RWPE1 (cell line): ENCODE results near the gene IFITM5.
"Not testable (repeated sequence)": the region's sequence is repeated elsewhere in the genome, so short reads cannot be mapped to it uniquely, and the experiment has no call there.

Experiments
- CTCF ChIA-PET: fragments of 350-600 bp; sonication (Branson Sonifier 250); formaldehyde crosslinking; extraction: SDS; loops from one replicate; lab custom pipeline; 2021; lab: Yijun Ruan, JAX
- POLR2A ChIA-PET: fragments of 400-600 bp; formaldehyde crosslinking; extraction: SDS; loops from one replicate; lab custom pipeline; 2020; ENCODE audit warnings: antibody characterized with exemption; ENCODE audit not compliant: low non-redundant PET; lab: Yijun Ruan, JAX
- DNase-seq: peaks from one replicate; pipeline ENCODE4 v3.0.0; 2012; ENCODE audit warnings: low spot score
- H3K27ac ChIP-seq: fragments of 450-650 bp; 2 replicates; pipeline ENCODE4 v1.5.1; 2017
- TF ChIP-seq, protein P1 (sequence below): fragments of 450-650 bp; conservative IDR thresholded peaks from 2 replicates; pipeline ENCODE4 v1.5.1; 2017; ENCODE audit warnings: low read depth, mild to moderate bottlenecking

IFITM5 gene

DNA sequence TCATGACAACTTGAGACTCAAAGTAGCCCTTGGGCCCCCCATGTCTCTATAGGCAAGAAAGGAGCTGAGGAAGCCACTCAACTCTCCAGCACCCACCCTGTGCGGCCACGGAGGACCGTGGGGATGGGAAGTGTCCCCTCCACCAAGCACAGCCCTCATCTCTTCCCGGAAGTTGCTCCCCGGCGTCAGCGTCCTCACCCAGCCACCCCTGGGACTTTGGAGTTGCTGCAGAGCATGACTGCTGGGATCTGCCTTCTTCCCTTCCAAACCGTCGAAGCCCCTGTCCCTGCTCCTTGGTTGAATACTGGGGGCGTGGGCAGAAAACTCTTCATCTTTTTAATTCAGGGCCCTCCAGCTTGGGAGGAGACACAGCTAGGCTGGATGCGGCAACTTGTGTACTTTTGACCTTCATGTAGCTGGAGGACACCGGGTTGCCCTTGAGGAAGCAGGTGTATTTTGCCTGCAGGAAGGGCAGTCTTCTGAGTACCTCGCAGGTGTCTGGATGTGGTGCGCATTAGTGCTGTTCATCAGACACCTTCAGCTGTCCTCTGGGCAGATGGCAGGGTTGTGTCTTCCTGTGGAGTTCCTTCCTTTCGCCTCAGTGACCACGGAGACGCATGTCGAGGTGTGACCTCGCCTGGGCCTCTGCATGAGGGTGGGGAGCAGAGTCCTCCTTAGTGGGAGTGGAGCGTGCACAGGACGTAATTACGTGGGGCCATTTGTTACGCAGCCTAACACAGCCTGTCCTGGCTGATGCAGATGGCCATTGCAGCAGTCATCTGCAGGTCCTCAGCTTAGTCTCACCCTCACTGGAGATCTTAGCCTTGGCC lies 33.5 kb upstream of the IFITM5 start:
- TF ChIP-seq, protein P1, sequence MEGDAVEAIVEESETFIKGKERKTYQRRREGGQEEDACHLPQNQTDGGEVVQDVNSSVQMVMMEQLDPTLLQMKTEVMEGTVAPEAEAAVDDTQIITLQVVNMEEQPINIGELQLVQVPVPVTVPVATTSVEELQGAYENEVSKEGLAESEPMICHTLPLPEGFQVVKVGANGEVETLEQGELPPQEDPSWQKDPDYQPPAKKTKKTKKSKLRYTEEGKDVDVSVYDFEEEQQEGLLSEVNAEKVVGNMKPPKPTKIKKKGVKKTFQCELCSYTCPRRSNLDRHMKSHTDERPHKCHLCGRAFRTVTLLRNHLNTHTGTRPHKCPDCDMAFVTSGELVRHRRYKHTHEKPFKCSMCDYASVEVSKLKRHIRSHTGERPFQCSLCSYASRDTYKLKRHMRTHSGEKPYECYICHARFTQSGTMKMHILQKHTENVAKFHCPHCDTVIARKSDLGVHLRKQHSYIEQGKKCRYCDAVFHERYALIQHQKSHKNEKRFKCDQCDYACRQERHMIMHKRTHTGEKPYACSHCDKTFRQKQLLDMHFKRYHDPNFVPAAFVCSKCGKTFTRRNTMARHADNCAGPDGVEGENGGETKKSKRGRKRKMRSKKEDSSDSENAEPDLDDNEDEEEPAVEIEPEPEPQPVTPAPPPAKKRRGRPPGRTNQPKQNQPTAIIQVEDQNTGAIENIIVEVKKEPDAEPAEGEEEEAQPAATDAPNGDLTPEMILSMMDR = no peak
- no peak for DNase-seq
- no peak overlapping the region for H3K27ac ChIP-seq
- ChIA-PET CTCF (no interaction called here), POLR2A (no interaction called here)

- TF ChIP-seq, protein P1 = no peak
- H3K27ac ChIP-seq = no peak overlapping the region
- no peak for DNase-seq
- ChIA-PET CTCF (no interaction called here), POLR2A (no interaction called here)
Observed at GRCh38 chr11:331358-332060, 32.2 kb upstream of the IFITM5 start.

DNA sequence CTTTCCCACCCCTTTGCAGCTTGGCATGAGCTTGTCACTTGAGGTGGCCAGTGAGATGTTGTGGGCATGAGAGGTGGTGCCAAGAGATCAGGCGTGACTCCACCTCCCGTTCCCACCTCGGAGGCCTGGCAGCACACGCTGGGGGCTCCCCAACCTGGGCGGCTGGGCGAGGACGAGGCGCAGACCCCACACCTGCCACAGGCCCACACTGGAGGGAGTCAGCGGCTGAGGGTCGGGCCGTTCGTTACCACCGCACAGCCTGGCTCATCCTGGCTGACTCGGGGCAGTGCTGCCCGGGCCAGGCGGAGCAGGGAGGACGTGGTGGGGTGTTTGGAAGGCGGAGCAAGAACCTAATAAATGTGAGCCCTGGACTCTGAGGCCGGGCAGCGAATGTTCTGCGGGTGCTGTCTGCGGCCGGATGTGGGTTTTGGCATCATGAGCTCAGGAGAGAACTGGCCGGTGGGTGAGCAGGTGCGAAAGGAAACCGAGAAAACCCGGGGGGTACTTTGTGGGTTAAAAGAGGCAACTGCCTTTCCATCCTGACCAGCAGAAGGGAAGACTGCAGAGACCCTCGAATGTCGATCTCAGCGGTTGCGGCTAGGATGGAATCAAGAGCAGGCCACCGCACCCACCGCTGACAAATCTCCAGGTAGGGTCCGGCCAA lies 31.5 kb upstream of the IFITM5 start:
- no peak for DNase-seq
- no peak overlapping the region for H3K27ac ChIP-seq
- ChIA-PET POLR2A (no interaction called here), CTCF (interaction anchor here (1.0 kb wide), 1 partner anchor 21 kb away, joined by 3 read pairs; no protein-coding TSS in a partner anchor)
- TF ChIP-seq, protein P1 = no peak

DNA sequence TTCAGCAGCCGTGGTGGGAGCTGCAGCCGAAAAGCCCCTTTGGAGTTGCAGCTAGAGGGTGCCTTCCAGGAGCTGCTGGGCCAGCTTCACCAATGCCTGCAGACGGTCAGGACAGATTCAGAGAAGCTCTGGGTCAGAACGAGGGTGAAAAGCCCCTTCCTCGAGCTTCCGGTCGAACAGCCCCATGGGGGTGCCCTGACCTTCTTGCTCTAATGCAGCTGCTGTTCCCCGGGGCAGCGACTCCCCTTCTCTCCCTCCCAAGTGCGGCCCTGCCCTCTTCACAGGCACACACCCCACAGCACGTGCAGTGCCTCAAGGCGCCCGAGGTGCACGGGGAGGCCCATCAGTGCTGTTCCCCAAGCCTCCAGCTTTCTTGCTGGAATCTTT lies 31.0 kb upstream of the IFITM5 start:
- POLR2A ChIA-PET = no interaction called here
- TF ChIP-seq, protein P1 = no peak
- CTCF ChIA-PET = interaction anchor here (1.0 to 1.2 kb wide), 2 partner anchors 10 to 21 kb away, joined by 3 read pairs; no protein-coding TSS in a partner anchor
- no peak for DNase-seq
- H3K27ac ChIP-seq = no peak overlapping the region

GRCh38 chr11:329886-330253 lies 30.5 kb upstream of the IFITM5 start:
- POLR2A ChIA-PET = no interaction called here
- TF ChIP-seq, protein P1 = no peak
- DNase-seq = no peak
- H3K27ac ChIP-seq = no peak overlapping the region
- CTCF ChIA-PET = interaction anchor here (1.0 to 1.2 kb wide), 2 partner anchors 11 to 22 kb away, joined by 3 read pairs; no protein-coding TSS in a partner anchor

DNA sequence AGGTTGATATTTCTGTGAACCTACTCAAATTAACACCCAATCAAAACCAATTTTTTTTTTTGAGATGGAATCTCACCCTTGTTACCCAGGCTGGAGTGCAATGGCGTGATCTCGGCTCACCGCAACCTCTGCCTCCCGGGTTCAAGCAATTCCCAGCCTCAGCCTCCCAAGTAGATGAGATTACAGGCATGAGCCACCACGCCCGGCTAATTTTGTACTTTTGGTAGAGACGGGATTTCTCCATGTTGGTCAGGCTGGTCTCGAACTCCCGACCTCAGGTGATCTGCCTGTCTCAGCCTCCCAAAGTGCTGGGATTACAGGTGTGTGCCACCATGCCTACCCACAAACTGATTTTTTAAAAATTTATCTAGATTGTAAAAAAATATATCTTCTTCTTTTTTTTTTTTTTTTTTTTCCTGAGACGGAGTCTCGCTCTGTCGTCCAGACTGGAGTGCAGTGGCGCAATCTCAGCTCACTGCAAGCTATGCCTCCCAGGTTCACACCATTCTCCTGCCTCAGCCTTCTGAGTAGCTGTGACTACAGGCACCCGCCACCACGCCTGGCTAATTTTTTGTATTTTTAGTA lies 29.3 kb upstream of the IFITM5 start:
- H3K27ac ChIP-seq, POLR2A ChIA-PET, DNase-seq: not testable (repeated sequence)
- CTCF ChIA-PET = interaction anchor here (0.6 kb wide), 1 partner anchor 100 kb away, joined by 4 read pairs; no protein-coding TSS in a partner anchor
